ENCODE measurements around the gene AFF1. TPM values are rescaled to one million over a fixed set of nuclear protein-coding genes. Genes with fewer than 3 reads are reported as not detected.
A peak's percentile ranks its signal among the peaks of the same experiment; 100 is the strongest.

Gene AFF1
- total RNA-seq, 1 donor from 2014 or later, result 44.3 TPM

DNA sequence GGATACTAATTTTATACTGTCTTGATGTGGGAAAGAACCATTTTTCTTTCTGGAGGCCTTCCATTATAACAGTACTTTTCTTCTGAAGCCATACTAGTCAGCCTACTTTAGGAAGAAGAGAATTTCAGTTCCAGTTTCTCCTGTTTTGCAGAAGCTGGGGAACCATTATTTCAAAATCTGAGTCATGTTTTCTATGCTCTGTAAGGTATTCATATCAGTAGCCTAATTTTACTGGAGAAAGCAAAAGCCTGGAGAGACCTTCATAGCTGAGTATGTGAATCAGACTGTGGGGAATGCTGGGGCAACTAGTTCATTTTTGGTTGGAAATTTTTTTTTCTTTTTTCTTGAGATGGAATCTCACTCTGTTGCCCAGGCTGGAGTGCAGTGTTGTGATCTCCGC, 22.4 kb downstream of the AFF1 start:
- H3K9me3 Mint-ChIP-seq, result no peaks in the 10 kb centered on the region
- H3K4me3 Mint-ChIP-seq, result no peak overlapping the region
- no peaks in the 10 kb centered on the region for H3K27me3 Mint-ChIP-seq
- DNase-seq, result no peak
- peak overlapping the region; percentile 45 for H3K27ac Mint-ChIP-seq
- H3K4me1 Mint-ChIP-seq, result peaks cover 34% of the 10 kb centered on the region
- intact Hi-C loops (cut with micrococcal nuclease), result loop anchor here (1.0 kb wide), 1 partner anchor 18 kb away; no protein-coding TSS in a partner anchor
- H3K36me3 Mint-ChIP-seq (ENCODE audit: low read depth), result peaks cover 39% of the 10 kb centered on the region

DNA sequence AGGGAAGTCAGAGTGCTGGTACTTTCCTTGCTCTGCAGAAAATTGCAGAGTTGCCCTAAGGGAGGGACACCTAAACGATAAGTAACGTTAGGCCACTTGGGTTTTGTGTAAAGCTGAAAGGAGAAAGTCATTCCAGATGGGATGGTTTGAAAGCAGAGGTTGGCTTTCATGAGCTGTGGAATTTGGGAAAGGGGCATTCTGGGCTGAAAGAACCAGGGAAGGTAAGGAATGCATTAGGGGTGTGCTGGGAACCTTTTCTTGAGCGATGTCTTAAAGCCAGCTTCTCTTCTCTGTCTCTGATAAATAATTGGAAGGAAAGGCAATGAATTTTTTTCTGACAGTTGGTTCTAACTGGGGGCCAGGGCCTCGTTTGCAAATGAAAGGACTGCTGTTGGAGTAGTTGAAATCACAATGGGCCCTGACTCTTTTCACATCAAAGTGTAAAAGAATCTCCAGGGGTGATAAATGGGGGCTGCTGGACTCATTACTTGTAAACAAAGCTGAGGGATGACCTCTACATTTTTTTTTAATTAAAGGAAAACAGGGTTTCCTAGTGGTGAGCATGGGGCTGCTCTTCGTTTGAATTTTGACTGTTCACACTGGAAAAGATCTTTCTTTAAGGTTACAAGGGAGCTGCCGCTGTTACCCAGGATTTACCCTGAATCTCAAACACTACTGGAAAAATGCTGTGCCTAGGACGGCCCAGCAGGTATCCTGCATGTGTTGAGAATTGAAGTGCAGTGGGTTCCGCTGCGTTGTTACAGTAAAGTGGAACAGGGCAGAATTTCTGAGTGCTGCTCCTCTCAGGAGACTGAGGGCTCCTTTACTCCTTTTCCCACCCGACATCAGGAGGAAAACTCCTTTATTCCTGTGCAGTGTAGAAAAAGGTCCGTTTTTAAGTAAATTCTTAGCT, 25.0 kb downstream of the AFF1 start:
- intact Hi-C loops (cut with micrococcal nuclease), result no loop called here
- H3K36me3 Mint-ChIP-seq (ENCODE audit: low read depth), result peaks cover 39% of the 10 kb centered on the region
- no peak for DNase-seq
- H3K4me1 Mint-ChIP-seq, result peaks cover 45% of the 10 kb centered on the region
- no peaks in the 10 kb centered on the region for H3K27me3 Mint-ChIP-seq
- no peak overlapping the region for H3K4me3 Mint-ChIP-seq
- H3K27ac Mint-ChIP-seq, result no peak overlapping the region
- no peaks in the 10 kb centered on the region for H3K9me3 Mint-ChIP-seq

DNA sequence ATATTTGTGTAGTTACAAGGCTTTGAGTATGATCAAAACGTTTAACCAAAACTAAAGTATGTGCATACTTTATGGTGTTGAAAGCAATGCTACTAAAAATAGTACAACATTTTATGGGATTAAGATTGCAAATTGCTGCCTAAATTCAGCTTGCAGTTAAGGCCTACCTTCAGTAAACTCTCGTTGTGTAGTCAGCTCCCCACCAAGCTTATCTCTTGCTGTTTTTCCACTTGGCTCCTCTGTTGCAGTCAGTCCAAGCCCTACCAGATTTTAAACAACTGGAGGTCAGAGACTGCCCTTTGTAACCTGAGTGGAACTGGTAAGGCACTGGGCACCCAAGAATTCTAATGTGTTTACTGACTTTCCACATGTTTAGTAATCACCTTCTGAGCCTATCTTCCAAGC, 25.7 kb downstream of the AFF1 start:
- Mint-ChIP-seq H3K4me1 (peaks cover 48% of the 10 kb centered on the region), H3K27ac (no peak overlapping the region), H3K36me3 (ENCODE audit: low read depth) (peaks cover 34% of the 10 kb centered on the region), H3K9me3 (no peaks in the 10 kb centered on the region), H3K27me3 (no peaks in the 10 kb centered on the region), H3K4me3 (no peak overlapping the region)
- DNase-seq, result no peak
- intact Hi-C loops (cut with micrococcal nuclease), result no loop called here

DNA sequence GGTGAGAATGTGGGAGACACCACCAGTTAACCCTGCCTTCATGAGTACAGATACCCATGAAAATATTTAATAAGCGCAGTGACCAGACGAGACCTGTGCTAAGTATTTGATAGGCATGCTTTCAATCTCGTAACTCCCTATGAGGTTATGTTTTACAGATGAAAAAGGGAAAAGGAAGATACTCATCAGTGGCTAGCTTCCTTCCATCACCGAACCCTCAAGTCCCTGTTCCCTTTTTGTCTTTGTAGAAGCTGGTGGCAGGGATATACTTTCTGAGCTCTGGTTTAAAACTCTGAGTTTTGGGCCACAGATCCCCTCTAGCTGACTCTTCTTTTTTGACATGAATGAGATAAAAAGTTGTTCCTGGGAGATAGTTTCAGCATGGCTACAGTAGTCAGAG, 26.3 kb downstream of the AFF1 start:
- Mint-ChIP-seq H3K36me3 (ENCODE audit: low read depth) (peaks cover 33% of the 10 kb centered on the region), H3K27me3 (no peaks in the 10 kb centered on the region), H3K4me1 (peaks cover 46% of the 10 kb centered on the region), H3K27ac (peak overlapping the region; percentile 31), H3K9me3 (no peaks in the 10 kb centered on the region), H3K4me3 (peak overlapping the region; percentile 43)
- intact Hi-C loops (cut with micrococcal nuclease), result no loop called here
- no peak for DNase-seq

DNA sequence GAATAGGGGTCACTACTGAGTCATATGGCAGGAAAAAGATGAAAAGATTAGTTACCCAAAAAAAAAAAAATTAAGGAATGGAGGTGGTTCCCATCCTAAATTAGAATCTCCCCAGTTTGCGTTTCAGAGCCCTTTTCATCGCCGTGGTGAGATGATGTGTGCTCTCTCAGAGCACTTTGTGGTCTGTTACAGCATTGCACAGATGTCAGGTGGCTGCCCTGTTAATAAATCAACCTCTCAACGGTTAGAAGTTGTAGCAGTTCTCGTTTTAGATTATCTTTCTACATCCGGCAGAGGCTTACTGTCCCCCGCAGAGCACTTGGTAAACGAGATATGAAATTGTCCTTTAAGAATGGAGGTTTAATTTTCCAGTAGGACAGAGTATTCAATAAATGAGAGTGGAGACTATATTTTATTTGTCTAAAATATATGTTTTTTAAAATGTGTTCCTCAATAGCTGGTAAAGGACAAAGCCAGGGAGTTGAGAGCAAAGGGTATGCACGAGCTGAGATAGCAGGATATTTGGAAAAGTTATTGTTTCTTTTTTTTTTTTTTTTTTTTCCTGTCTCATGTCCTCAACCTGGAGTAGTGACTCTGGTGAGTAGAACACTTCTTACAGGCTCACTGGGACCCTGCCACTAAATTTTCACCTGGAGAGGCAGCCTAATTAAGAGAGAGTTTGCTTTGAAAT, 26.9 kb downstream of the AFF1 start:
- peaks cover 41% of the 10 kb centered on the region for H3K4me1 Mint-ChIP-seq
- no peaks in the 10 kb centered on the region for H3K27me3 Mint-ChIP-seq
- no peaks in the 10 kb centered on the region for H3K9me3 Mint-ChIP-seq
- DNase-seq, result peak; percentile 66
- H3K27ac Mint-ChIP-seq, result peak overlapping the region; percentile 31
- intact Hi-C loops (cut with micrococcal nuclease), result no loop called here
- peaks cover 31% of the 10 kb centered on the region for H3K36me3 Mint-ChIP-seq (ENCODE audit: low read depth)
- H3K4me3 Mint-ChIP-seq, result peak overlapping the region; percentile 43

DNA sequence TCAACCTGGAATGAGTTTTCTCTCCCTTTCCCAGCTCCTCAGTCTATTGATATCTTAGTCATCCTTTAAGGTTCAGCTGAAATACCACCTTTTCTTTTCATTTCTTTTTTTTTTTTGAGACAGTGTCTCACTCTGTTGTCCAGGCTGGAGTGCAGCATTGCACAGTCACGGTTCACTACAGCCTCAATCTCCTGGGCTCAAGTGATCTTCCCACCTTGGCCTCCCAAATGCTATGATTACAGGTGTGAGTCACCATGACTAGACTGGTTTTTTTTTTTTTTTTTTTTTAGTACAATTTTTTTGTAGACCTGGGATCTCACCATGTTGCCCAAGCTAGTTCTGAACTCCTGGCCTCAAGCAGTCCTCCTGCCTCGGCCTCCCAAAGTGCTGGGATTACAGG, 28.9 kb downstream of the AFF1 start:
- Mint-ChIP-seq H3K4me3 (no peak overlapping the region), H3K27ac (peak overlapping the region; percentile 72), H3K9me3 (no peaks in the 10 kb centered on the region), H3K36me3 (ENCODE audit: low read depth) (peaks cover 24% of the 10 kb centered on the region), H3K4me1 (peaks cover 33% of the 10 kb centered on the region), H3K27me3 (no peaks in the 10 kb centered on the region)
- DNase-seq, result no peak
- intact Hi-C loops (cut with micrococcal nuclease), result no loop called here

DNA sequence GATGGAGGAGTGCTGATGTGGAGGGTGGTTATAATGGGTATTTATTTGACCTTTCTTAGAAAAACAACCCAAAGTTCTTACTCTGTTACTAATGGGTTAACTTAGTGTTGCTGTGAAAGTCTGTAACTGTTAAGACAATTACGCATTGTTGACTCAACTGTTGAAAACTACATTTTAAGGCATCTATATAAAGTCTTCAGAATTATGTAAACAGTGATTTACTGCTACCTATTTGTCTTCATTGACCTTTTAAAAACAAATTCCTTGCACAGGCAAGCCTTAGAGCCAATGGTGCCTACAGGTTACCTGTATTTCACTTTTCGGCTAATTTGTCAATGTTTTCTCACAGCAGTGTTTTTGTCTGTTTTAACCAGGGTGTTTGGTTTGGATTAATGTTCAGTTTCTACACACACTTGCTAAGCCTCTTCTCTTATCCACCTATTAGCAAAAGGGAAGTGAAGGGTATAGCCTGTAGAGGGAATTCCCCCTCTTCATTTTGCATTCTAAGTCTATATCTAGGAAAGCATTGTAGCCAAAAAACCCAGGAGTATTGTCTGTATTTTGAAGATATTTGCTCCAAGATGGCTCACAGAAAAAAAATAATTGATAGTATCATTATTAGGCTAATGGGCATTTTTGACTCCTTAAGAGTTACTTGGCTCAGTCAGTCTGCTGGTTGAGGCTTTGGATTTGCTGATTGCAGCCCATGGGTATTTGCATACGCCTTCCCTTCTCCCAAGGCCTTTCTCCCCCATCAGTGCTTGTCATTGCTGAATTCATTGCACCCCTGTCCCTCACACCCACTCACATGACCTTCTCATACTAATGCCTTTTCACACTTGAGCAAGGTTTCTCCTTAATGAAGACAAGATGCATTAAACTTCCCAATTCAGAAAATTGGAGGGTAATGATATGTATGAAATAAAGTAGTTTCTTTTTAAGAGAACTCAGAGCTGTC, 30.5 kb downstream of the AFF1 start:
- H3K27ac Mint-ChIP-seq, result no peak overlapping the region
- intact Hi-C loops (cut with micrococcal nuclease), result no loop called here
- no peaks in the 10 kb centered on the region for H3K9me3 Mint-ChIP-seq
- peaks cover 15% of the 10 kb centered on the region for H3K36me3 Mint-ChIP-seq (ENCODE audit: low read depth)
- peaks cover 27% of the 10 kb centered on the region for H3K4me1 Mint-ChIP-seq
- DNase-seq, result no peak
- H3K27me3 Mint-ChIP-seq, result no peaks in the 10 kb centered on the region
- H3K4me3 Mint-ChIP-seq, result no peak overlapping the region

DNA sequence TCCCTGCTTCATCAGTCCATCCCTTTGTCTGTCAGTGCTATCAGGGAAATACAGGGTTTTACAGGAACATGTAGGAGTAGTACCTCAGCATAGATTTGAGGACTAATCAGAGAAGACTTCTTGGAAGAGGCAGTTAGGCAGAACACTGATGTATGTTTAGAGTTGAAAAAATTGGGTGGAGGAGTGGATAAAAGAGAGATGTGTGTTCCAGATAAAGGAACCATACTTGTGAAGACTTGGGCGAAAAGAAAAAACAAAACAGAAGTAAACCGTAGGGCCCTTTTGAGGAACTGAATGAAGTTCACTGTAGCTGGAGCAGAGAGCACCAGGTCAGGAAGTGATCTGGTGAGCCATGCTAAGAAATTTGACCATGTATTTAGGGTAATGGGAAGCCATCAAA, 32.3 kb downstream of the AFF1 start:
- Mint-ChIP-seq H3K9me3 (no peaks in the 10 kb centered on the region), H3K36me3 (ENCODE audit: low read depth) (peaks cover 7% of the 10 kb centered on the region), H3K27ac (no peak overlapping the region), H3K4me3 (no peak overlapping the region), H3K4me1 (peaks cover 21% of the 10 kb centered on the region), H3K27me3 (no peaks in the 10 kb centered on the region)
- intact Hi-C loops (cut with micrococcal nuclease), result no loop called here
- DNase-seq, result no peak

DNA sequence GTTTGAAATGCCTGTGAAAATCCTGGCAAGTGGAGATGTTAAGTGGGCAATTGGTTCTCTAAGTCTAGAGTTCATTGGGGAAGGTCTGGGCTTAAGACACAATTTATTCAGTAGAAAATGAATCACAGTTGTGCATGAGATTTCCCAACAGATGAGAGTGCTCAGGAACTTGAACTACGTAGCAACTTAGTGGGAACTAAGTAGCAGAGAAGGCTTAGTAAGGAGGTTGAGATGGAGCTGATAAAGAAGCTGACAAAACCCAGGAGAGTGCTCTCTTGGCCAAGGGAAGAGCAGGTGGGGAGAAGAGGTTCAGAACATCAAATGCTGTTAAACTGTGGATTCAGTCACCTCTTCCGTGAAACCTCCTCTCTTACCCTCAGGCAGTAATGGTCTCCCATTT, 33.0 kb downstream of the AFF1 start:
- no peaks in the 10 kb centered on the region for H3K9me3 Mint-ChIP-seq
- DNase-seq, result no peak
- H3K27ac Mint-ChIP-seq, result no peak overlapping the region
- no peak overlapping the region for H3K4me3 Mint-ChIP-seq
- H3K27me3 Mint-ChIP-seq, result no peaks in the 10 kb centered on the region
- intact Hi-C loops (cut with micrococcal nuclease), result no loop called here
- peaks cover 7% of the 10 kb centered on the region for H3K36me3 Mint-ChIP-seq (ENCODE audit: low read depth)
- peaks cover 20% of the 10 kb centered on the region for H3K4me1 Mint-ChIP-seq

DNA sequence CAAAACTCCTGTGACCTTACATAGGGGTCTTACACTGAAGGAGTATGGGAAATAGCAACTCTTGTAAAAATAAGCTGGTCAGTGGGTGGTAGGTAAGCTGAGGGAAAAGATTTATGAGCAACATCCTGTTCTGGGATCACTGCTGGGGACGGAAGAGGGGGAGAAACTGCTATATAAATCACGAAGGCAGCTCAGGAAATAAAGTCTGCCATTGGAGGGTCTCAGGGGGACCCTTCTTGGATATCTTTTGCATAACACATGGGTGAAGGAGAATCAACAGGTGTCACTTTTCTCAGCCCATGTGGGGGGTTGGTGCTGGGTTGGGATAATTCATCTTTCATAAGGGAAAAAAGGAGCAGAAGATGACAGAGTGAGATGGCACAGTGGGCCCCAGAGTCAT, 33.7 kb downstream of the AFF1 start:
- no peak for DNase-seq
- no peaks in the 10 kb centered on the region for H3K9me3 Mint-ChIP-seq
- peaks cover 4% of the 10 kb centered on the region for H3K36me3 Mint-ChIP-seq (ENCODE audit: low read depth)
- no peaks in the 10 kb centered on the region for H3K27me3 Mint-ChIP-seq
- intact Hi-C loops (cut with micrococcal nuclease), result no loop called here
- no peak overlapping the region for H3K4me3 Mint-ChIP-seq
- no peak overlapping the region for H3K27ac Mint-ChIP-seq
- H3K4me1 Mint-ChIP-seq, result peaks cover 18% of the 10 kb centered on the region

DNA sequence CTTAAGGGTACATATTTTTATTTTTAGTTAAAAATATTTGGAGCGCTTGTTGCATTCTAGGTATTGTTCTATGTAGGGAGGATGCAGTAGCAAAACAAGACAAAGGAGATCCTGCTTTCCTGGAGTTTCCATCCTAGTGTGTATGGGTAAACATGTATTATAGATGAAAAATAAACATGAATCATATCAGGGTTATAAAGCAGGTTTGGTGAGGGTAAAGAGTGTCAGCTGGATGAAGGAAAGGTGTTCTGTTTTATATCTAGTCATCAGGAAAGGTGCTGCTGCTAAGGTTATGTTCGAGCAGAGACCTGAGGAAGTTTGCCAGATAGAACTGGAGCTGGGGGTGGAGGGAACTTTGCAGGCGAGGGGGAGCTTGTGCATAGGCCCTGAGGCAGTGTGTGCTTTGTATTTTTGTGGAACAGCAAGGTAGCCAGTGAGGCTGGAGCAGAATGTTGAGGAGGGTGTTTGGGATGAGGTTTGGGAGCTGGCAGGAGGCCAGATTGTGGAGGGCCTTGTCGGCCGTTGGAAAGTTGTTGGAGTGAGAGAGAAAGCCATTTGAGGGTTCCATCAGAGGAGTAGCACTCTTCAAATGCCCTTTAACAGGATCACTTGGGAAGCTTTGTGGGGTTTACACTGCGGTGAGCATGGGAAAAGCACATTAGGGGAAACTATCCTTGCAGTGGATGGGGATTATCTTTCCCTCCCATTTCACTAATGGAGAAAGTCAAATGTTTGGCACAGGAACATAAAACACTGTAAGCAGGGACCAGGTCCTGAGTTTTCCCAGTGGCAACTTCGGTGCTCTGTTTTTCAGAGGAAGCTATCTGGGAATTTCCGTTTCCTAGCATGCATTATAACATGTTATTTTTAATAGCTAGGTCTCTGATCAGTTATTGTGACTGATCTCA, 35.9 kb downstream of the AFF1 start:
- Mint-ChIP-seq H3K36me3 (ENCODE audit: low read depth) (peaks cover 4% of the 10 kb centered on the region), H3K27me3 (no peaks in the 10 kb centered on the region), H3K9me3 (no peaks in the 10 kb centered on the region), H3K27ac (peak overlapping the region; percentile 10), H3K4me1 (peaks cover 26% of the 10 kb centered on the region), H3K4me3 (no peak overlapping the region)
- no peak for DNase-seq
- intact Hi-C loops (cut with micrococcal nuclease), result no loop called here

DNA sequence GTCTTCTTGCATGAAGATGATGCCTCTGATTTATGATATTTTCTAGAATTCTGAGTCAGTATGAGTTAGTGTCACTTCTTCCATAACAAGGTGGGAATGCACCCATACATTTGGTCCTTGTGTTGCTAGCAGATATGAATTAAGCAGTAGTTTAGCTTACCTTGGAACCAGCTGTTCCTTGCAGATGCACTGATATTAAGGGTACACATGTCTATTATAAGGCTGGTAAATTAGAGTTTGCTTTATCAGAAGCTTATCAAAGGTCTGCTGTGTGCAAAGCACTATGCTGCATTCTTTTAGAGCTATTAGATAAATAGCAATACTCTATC, 36.5 kb downstream of the AFF1 start:
- Mint-ChIP-seq H3K27ac (peak overlapping the region; percentile 2), H3K4me1 (peaks cover 32% of the 10 kb centered on the region), H3K4me3 (no peak overlapping the region), H3K36me3 (ENCODE audit: low read depth) (peaks cover 5% of the 10 kb centered on the region), H3K9me3 (no peaks in the 10 kb centered on the region), H3K27me3 (no peaks in the 10 kb centered on the region)
- no peak for DNase-seq
- intact Hi-C loops (cut with micrococcal nuclease), result no loop called here

DNA sequence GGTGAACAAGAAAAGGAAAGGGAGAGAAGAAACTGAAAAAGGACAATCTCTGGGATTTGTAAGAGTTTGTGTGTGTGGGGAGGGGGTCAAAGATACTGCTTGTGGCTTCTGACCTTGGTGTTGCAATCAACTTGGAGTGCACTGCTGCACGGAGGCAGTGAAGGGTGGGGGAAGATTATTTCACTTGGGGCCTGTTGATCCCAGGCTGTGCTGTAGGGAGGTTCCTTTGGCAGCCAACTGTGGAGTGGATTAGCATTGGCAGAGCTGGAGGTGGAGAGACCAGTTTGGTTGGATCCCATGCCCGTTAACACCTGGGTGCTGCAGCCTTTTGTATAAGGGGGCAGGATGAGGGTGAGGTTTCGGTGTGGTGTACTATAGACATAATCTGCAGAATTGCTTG, 38.2 kb downstream of the AFF1 start:
- intact Hi-C loops (cut with micrococcal nuclease), result no loop called here
- Mint-ChIP-seq H3K4me3 (no peak overlapping the region), H3K4me1 (peaks cover 42% of the 10 kb centered on the region), H3K9me3 (no peaks in the 10 kb centered on the region), H3K27me3 (no peaks in the 10 kb centered on the region), H3K36me3 (ENCODE audit: low read depth) (peaks cover 8% of the 10 kb centered on the region), H3K27ac (no peak overlapping the region)
- no peak for DNase-seq
